ENCODE measurements around the gene CNNM4.

The CNNM4 gene

DNA sequence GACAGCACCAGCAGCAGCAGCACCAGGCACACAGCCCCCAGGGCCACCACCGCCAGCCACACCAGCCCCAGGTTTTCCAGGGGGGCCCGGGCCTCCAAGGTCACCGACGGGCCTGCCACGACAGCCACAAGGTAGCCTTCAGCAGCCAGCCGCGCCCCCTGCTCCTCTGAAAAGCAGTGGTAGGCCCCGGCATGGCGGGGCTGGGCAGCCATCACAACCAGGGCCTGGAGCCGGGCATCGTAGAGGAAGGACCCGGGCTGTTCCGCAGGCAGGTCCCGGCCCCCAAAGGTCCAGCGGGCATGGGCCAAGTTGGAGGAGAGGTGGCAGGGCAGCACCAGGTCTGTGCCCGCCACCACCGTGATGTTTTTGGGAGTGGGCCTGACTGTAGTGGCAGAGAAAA is 100.4 kb downstream of the CNNM4 start:
- no peak for DNase-seq

Data from NCI-H510A treated with DMSO at 0.1 percent for 48 hours (cell line).